ENCODE results near the gene KCNA10.

- TF ChIP-seq TAF1 (IDR thresholded peaks at IDR 0.05; ENCODE audit: borderline replicate concordance, insufficient read depth, low read length) (no peak), REST (IDR thresholded peaks at IDR 0.05; ENCODE audit: insufficient read depth in 1 of 2, low read depth in 2 of 2, low read length in 2 of 2) (no peak)
These were observed 24.2 kb downstream of the KCNA10 start for GRCh38 chr1:110494522-110495406.

Measured in PFSK-1 (cell line).